ENCODE results near the gene ASPHD2.

- no peak for TF ChIP-seq POLR2AphosphoS5 (IDR thresholded peaks at IDR 0.05)
- no peak for TF ChIP-seq CTCF (IDR thresholded peaks at IDR 0.05)
- no peak for TF ChIP-seq POLR2A (IDR thresholded peaks at IDR 0.05)
Measured at GRCh38 chr22:26453216-26453615, 24.2 kb downstream of the ASPHD2 start.
